NCI-H2029 treated with DMSO at 0.1 percent for 48 hours (cell line): ENCODE results near the gene ATL1.
"Not testable (repeated sequence)": the region's sequence is repeated elsewhere in the genome, so short reads cannot be mapped to it uniquely, and the experiment has no call there.

Experiments
- DNase-seq: peaks from one replicate; lab custom pipeline; 2025; lab: John Stamatoyannopoulos, UW

The ATL1 gene

GRCh38 chr14:50534997-50535396 is 24.9 kb upstream of the ATL1 start:
- no peak for DNase-seq

DNA sequence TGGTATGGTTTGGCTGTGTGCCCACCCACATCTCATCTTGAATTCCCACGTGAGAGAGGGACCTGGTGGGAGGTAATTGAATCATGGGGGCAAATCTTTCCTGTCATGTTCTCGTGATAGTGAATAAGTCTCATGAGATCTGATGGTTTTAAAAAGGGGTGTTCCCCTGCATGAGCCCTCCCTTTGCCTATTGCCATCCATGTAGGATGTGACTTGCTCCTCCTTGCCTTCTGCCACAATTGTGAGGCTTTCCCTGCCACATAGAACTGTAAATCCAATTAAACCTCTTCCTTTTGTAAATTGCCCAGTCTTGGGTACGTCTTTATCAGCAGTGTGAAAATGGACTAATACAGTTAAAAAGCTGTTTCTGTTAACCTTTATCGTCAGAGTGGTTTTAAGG is 21.9 kb upstream of the ATL1 start:
- DNase-seq, result not testable (repeated sequence)

- DNase-seq, result no peak
Observed at GRCh38 chr14:50539051-50539450, 20.9 kb upstream of the ATL1 start.

- DNase-seq, result no peak
Observed at GRCh38 chr14:50541159-50541567, 18.8 kb upstream of the ATL1 start.

- peak; percentile 89 for DNase-seq
Observed at GRCh38 chr14:50542941-50543418, 17.0 kb upstream of the ATL1 start.

- DNase-seq, result no peak
Observed at GRCh38 chr14:50544911-50545310, 15.0 kb upstream of the ATL1 start.

GRCh38 chr14:50545618-50546017 is 14.3 kb upstream of the ATL1 start:
- no peak for DNase-seq

GRCh38 chr14:50550294-50550693 is 9.7 kb upstream of the ATL1 start:
- no peak for DNase-seq

- no peak for DNase-seq
Observed at GRCh38 chr14:50551877-50552276, 8.1 kb upstream of the ATL1 start.

GRCh38 chr14:50552796-50553195 is 7.1 kb upstream of the ATL1 start:
- DNase-seq, result not testable (repeated sequence)

GRCh38 chr14:50560931-50561285 is 963 bp downstream of the ATL1 start:
- DNase-seq, result peak; percentile 63

GRCh38 chr14:50562841-50563240 is 2.9 kb downstream of the ATL1 start:
- DNase-seq, result no peak

DNA sequence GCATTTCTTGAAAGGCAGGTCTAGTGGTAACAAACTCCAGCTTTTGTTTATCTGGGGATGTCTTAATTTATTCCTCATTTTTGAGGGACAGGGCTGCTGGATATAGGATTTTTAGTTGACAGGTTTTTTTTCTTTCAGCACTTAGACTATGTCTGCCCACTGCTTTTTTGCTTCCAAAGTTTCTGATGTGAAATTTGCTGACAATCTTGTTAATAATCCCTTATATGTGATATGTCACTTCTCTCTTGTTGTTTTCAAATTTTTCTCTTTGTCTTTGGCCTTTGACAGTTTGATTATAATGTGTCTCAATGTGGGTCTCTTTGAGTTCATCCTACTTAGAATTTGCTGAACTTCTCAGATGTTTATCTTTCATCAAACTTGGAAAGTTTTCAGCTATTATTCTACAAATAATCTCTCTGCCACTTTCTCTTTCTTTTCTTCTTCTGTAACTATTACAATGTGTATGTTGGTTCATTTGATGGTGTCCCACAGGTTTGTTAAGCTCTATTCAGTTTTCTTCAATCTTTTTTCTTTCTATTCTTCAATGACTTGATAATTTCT is 9.8 kb downstream of the ATL1 start:
- no peak for DNase-seq

- no peak for DNase-seq
Observed at GRCh38 chr14:50573862-50574261, 13.9 kb downstream of the ATL1 start.

DNA sequence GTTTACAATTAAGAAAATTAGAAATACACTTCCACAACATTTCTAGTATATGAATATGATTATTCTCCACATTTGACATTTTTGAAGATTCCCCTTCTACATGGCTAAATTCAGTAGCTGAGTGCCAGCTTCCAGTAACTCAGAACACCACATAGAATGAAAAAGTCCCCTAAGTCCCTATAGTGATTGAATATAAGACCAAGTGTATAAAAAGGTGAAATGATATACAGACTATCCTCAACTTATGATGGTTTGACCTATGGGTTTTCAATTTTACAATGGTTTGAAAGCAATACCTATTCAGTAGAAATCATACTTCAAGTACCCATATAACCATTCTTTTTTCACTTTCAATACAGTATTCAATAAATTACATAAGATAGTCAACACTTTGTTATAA is 15.8 kb downstream of the ATL1 start:
- DNase-seq, result no peak

GRCh38 chr14:50577982-50578381 is 18.0 kb downstream of the ATL1 start:
- no peak for DNase-seq

GRCh38 chr14:50578433-50578832 is 18.5 kb downstream of the ATL1 start:
- DNase-seq, result no peak

DNA sequence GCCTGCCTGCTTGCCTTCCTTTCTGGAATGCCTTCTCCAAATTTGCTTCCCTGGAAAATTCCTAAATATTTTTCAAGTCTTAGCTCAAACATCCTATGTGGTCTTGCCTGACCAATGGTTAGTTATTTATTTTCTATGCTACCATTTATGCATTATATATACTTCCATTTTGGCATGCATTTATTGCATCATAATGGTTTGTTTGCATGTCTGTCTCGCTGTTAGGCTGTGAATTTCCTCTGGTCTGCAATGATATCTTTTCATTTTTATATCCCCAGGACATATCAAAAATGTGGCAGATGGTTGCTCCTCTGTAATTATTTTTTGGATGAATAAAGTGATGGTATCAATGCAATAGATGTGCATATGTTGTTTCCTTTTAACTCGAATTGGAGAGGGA is 30.5 kb downstream of the ATL1 start:
- DNase-seq, result no peak

GRCh38 chr14:50594577-50595316 is 34.8 kb downstream of the ATL1 start:
- DNase-seq, result no peak

DNA sequence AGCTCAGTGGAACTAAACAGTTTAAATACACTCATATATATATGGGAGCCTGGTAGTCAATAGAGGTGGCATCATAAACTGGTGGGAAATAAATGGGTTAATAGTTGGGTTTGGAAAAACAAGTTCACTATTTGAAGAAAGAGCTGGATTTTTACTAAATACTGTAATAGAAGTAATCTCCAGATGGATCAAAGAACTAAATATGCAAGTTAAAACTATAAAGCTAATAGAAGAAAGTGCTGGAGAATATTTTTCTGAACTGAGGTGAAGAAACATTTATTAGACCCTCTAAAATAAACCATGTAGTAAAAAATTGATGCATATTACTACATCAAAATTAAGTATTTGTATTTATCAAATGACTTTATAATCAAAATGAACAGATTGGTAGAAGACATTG is 38.8 kb downstream of the ATL1 start:
- DNase-seq, result no peak

DNA sequence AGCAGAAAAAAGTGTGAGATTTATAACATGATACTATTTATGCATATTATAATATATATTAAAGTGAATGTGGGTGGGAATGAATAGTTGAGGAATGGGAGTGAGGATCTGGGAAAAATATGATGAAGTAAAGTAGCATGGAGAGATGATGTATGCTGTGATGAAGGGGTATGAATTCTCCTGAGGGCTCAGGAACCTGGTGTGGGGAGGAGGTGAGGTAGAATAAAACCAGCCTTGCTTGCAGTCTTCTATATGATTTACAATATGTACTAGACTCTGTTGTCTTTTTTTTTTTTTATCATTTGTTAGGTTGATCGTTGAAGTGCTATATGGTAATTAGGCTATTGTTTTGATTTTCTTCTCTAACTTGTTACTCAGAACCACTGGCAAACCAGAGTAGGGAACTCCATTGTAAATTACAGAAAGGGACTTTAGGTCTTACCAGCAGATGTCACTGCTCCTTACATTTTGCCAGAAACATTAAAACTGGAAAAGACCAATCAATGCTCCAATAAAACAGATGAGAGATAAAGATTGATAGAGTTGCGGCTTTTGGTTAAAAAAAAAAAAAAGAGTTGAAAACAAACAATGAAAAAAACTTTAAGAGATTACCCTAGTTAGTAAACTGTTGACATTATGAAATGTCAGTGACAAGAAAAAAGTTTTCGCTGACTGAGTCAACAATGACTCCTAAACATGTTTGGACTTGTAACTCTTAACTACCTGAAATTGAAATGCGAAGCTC is 39.9 kb downstream of the ATL1 start:
- DNase-seq, result peak; percentile 10

- no peak for DNase-seq
Observed at GRCh38 chr14:50600849-50601248, 40.9 kb downstream of the ATL1 start.

DNA sequence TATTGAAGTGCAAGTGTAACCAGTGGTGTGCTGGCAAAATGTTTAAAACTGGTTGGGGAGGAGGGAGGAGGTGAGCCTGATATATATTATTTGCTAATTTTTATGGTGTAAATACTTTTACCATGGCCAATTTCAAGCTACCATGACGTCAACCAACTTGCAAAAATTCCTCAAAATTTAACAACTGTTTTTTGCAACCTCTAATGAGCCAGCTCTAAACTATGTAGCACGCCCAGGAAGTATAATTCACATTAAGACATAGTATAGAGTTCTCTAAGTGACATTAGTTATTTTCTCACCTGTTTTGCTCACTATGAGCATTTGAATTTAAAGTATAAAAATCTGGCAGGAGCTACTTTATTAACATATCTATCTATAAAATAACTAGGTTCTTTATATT is 41.4 kb downstream of the ATL1 start:
- DNase-seq, result no peak
